IPS DF 4.7 (cell line): ENCODE results near the gene SGTA.

Source experiments
- DNase-seq: peaks from one replicate; pipeline ENCODE4 v3.0.0-alpha.2; 2013; ENCODE audit warnings: low spot score; ENCODE audit errors: extremely low read depth

The SGTA gene

DNA sequence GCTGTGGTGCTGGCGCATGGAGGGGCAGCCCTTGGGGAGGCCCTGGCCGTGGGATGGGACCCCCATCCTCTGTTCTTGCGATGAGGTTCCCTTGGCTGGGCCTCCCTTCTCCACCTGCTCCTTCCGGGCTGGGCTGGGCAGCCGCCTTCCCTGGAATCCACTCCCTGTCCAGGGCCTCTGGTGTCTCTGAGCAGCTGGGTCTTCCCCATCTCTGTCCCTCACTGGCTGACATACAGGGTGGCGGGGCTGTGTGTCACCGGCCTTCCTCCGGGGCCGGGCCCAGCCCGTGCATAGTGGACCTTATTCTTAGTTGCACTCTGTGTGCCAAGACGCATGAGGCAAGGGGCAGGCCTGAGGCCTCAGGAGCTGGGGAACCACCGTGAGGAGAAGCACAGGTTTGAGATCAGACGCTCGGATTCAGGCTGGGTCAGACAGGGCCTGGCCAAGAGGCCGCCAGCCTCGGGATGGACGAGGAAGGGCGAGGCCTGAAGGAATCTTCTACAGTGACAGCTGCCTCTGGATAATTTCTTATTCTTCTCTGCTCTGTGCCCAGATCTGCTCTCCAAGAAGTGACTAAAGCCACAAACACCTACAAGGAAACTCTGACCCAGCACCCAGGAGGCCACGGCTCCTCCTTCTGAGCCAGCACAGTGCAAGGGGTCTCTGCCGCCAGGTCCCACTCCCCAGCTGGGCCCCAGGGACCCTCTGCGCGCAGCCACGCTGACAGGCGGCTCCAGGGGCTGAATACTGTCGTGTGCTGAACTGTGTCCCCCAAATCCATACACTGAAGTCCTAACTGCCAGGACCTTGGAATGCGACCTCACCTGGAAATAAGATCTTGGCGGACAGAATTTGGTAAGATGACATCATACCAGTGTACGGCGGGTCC lies 11.0 kb downstream of the SGTA start:
- DNase-seq, result no peak

- DNase-seq, result no peak
Measured at GRCh38 chr19:2770055-2771013, 12.7 kb downstream of the SGTA start.

DNA sequence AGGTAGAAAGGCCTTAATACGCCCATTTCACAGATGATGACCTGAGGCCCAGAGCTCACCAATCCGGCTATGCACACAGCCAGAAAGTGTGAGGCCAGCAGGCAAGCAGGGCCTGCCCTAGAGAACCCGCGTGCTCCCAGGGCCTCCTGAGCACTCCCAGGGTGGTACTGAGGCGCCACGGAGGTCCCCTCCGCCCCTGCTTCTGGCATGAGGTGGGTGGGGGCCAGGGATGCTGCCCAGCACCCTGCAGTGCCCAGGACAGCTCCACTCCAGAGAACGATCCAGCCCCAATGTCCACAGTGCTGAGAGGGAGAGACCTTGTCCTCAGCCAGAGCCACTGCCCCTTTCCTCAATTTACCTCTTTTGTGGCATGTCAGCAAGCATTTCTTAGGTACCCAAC lies 13.9 kb downstream of the SGTA start:
- DNase-seq, result no peak

- no peak for DNase-seq
Measured at GRCh38 chr19:2768365-2769132, 14.5 kb downstream of the SGTA start.

DNA sequence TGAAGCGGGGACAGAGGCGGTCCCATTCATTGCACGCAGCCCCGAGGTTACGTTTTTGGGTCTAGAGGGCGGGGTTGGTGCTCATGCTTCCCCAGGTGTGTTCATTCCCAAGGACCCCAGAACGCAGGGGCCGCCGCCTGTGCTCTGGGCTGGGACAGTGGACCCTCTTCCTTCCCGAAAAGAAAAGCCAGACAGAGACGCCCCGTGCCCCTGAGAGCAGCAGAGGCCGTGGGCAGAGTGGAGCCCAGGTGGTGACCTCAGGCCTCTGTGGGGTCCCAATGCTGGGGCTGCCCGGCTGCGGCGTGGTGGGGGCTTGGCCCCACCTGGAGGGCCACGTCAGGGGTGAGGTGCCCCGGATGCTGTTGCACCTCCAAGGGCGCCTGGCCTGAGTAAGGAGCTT lies 15.4 kb downstream of the SGTA start:
- no peak for DNase-seq

- DNase-seq, result no peak
Measured at GRCh38 chr19:2766594-2767372, 16.3 kb downstream of the SGTA start.

DNA sequence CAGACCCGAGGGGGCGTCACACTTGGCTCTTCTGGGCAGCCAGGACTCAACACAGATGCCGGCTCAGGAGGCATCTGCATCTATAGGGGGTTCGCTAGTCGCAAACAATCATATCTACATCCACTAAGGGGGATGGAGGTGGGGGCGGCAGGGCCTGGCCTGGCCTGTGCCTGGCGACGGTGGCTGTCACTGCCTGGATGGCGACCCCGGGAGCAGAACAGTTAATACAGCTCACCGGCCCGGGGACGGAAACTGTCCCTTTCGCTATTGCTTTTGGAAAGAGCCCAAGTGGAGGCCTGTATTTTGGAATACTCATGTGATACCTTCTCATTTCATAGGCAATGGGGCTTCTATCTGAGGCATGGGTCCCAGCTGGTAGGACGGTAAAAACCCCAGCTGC lies 17.7 kb downstream of the SGTA start:
- no peak for DNase-seq

DNA sequence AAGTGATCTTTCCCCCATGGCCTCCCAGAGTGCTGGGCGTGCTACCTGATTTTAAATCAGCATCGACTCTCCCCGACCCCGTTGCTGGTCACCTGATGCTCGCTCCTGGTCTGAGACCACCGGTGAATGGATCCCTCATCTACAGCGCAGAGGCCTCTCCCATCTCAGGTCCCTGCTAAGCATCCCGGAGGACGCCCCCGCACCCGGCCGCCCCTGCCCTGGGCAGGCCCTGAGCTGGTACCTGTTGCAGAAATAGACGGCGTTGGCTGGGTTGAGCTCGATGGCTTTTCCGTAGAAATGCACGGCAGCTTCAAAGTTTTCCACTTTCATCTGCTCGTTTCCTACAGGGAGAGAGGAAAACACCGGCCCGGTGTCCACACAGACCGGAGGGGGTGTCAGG lies 18.1 kb downstream of the SGTA start:
- no peak for DNase-seq

DNA sequence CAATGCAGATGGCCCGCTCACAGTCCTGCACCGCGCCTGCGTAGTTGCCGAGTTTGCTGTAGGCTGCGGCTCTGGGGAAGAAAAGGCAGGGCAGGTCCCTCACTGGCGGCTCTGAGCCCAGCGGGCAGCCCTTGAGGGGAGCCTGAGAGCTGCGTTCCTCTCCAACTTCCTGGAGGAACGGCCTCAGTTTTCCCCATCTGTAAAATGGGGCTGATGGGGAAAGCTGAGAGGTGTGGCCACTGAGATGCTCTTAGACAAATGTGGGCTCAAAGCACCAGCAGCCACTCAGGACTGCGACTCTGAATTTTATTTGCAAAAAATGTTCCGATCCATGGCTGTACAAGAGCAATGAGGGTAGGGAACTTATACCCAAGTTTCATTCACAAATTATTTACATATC lies 19.4 kb downstream of the SGTA start:
- DNase-seq, result no peak

- no peak for DNase-seq
Measured at GRCh38 chr19:2762783-2763496, 20.1 kb downstream of the SGTA start.

DNA sequence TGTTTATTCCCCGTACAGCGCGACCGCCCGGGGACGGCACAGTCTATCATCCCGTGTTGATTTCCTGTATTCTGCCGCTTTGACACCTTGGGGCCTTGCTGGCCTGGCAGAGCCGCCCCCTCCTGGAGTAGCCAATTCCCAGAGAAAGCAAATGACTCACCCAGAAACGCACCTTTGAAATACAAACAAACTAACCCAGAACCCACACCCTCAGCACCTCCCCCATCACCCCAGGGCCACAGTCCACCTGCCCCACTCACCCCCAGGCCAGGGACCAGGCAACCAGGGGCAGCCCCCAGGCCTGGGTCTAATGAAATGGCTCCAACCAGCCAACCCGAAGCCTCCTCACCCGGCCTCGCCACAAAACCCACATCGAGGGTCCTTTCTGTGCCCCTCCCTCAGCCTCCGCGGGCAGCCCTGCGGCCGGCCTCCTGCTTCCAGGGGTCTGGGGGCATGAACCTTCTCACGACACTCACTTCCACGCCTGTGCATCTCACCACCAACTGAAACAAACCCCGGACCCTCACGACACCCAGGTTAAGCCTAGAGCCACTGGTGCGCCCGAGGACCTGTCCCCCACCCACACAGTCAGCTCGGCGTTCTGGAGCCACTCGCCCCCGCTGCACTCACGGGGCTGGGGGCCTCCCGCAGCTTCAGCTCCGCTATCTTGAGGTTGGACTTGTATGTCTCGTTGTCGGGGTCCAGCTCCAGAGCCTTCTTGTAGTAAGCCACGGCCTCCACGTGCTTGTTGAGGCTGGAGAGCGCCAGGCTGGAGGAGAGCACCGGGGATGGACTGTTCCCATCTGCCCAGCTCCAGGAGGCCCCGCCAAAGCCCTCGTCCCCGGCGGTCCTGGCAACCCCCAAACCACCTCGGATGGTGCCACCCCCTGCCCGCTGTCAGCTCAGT lies 20.9 kb downstream of the SGTA start:
- no peak for DNase-seq

GRCh38 chr19:2761309-2761677 lies 21.8 kb downstream of the SGTA start:
- no peak for DNase-seq

- no peak for DNase-seq
Measured at GRCh38 chr19:2759965-2760364, 23.1 kb downstream of the SGTA start.

DNA sequence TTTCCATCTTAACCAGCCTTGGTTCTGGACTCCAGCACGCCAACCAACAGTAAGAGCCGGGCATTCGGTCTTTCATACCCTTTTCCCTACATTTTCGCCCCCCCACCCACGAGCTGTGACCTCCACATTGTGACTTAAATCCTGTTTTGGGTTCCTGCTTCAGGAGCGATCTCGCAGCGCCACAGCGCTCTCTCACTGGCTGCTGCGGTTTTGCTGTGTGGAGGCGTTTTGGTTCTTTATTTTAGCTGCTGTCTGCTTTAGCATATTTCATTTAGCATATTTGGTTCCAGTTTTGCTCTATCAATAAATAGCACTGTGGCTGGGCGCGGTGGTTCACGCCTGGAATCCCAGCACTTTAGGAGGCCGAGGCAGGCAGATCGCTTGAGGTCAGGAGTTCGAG lies 23.7 kb downstream of the SGTA start:
- no peak for DNase-seq

DNA sequence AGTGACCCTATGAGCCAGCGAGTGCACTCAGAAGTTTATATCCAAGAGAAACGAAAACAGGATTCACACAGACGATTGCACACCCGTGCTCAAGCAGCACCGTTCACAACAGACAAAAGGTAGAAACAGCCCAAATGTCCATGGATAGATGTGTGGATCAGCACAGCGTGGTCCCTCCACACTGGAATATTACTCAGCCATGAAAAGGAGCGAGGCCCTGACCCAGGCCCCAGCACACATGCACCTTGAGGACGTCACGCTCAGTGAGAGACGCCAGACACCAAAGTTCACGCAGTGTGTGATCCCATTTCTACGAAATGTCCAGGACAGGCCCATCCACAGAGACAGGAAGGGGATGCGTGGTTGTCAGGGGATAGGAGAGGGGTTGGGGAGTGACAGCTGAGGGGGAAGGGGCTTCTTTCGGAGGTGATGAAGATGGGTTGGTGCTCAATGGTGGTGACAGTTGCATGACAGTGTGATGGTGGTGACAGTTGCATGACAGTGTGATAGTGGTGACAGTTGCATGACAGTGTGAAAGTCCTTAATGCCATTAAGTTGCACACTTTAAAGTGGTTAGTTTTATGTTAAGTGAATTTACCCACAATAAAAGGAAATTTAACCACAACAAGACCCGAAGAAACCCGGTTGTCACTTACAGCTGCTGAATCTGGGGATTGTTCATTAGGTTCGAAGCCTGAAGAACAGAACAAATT lies 24.3 kb downstream of the SGTA start:
- no peak for DNase-seq

GRCh38 chr19:2756921-2757881 lies 25.9 kb downstream of the SGTA start:
- no peak for DNase-seq

DNA sequence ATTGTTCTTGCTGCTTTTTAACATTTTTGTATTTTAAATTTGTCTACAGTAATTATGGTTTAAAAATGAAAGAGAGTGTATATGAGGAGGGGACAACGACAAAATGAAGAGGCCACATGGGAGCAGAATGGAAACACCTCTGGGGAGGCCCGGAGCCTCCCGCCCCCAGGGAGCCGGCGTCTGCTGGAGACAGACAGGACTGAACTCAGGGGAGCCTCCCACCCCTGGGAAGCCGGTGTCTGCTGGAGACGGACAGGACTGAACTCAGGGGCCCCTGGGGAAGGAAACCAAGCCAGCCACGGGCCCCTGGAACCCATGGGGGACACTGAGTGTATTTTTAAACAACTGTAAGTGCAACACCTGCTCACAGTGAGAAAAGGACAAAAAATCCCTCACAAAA lies 26.6 kb downstream of the SGTA start:
- no peak for DNase-seq
